Mesenchymal stem cell (in vitro differentiated cells and primary cell): ENCODE results near the gene DAAM2.

Experiments used
- DNase-seq: peaks from one replicate; pipeline ENCODE4 v3.0.0-alpha.2; 2013
- H2AFZ ChIP-seq: one replicate; pipeline ENCODE4 v1.6.1; 2013; ENCODE audit warnings: low read depth, mild to moderate bottlenecking, control low read depth, inconsistent platforms, low read length, moderate library complexity
- H2AK5ac ChIP-seq: 2 replicates; pipeline ENCODE4 v1.6.1; 2013; ENCODE audit warnings: low read length, moderate library complexity, mild to moderate bottlenecking, inconsistent platforms; ENCODE audit not compliant: severe bottlenecking
- H2BK120ac ChIP-seq: one replicate; pipeline ENCODE4 v1.6.1; 2013; ENCODE audit warnings: low read depth, mild to moderate bottlenecking, inconsistent platforms, low read length, moderate library complexity
- H2BK12ac ChIP-seq, 2 experiments: one replicate each; pipeline ENCODE4 v1.6.1; 2013; ENCODE audit warnings: inconsistent platforms in 2 of 2, low read length in 2 of 2, mild to moderate bottlenecking in 2 of 2, moderate library complexity in 2 of 2, control low read depth in 1 of 2
- H2BK15ac ChIP-seq: one replicate; pipeline ENCODE4 v1.6.1; 2013; ENCODE audit warnings: mild to moderate bottlenecking, low read depth, inconsistent platforms; ENCODE audit not compliant: poor library complexity, severe bottlenecking
- H2BK5ac ChIP-seq: 2 replicates; pipeline ENCODE4 v1.6.1; 2013; ENCODE audit warnings: low read depth, mild to moderate bottlenecking, low read length, control low read depth, inconsistent platforms; ENCODE audit not compliant: poor library complexity, severe bottlenecking
- H3K14ac ChIP-seq, 2 experiments: one replicate each; pipeline ENCODE4 v1.6.1; 2013; ENCODE audit warnings: inconsistent platforms in 2 of 2, low read length in 2 of 2, control low read depth in 1 of 2, mild to moderate bottlenecking in 1 of 2, moderate library complexity in 1 of 2
- H3K18ac ChIP-seq, 2 experiments: one replicate each; pipeline ENCODE4 v1.6.1; 2013; ENCODE audit warnings: inconsistent platforms in 2 of 2, low read length in 2 of 2, control low read depth in 1 of 2, low read depth in 1 of 2, mild to moderate bottlenecking in 1 of 2
- H3K23ac ChIP-seq, 2 experiments: one replicate each; pipeline ENCODE4 v1.6.1; 2013; ENCODE audit warnings: inconsistent platforms in 2 of 2, low read length in 2 of 2, mild to moderate bottlenecking in 2 of 2, moderate library complexity in 2 of 2, control low read depth in 1 of 2
- H3K27ac ChIP-seq: 2 replicates; pipeline ENCODE4 v1.5.1; 2013; ENCODE audit warnings: mild to moderate bottlenecking, moderate library complexity, low read length, control low read depth, inconsistent platforms; ENCODE audit not compliant: poor library complexity, severe bottlenecking
- H3K27me3 ChIP-seq, 2 experiments: 2 replicates each; pipeline versions ENCODE4 v1.6.1 to v1.7.0; 2013; ENCODE audit warnings: low read length in 2 of 2, mild to moderate bottlenecking in 2 of 2, moderate library complexity in 2 of 2, control low read depth in 1 of 2, inconsistent platforms in 1 of 2; ENCODE audit not compliant: control insufficient read depth in 1 of 2, insufficient read depth in 1 of 2
- H3K36me3 ChIP-seq, 2 experiments: 2 replicates each; pipeline versions ENCODE4 v1.6.1 to v1.7.0; 2013; ENCODE audit warnings: low read length in 2 of 2, control low read depth in 1 of 2, inconsistent platforms in 1 of 2, low read depth in 1 of 2, mild to moderate bottlenecking in 1 of 2; ENCODE audit not compliant: insufficient read depth in 2 of 2, control insufficient read depth in 1 of 2
- H3K4ac ChIP-seq, 2 experiments: one replicate each; pipeline ENCODE4 v1.6.1; 2013; ENCODE audit warnings: inconsistent platforms in 2 of 2, low read length in 2 of 2, mild to moderate bottlenecking in 2 of 2, moderate library complexity in 2 of 2, control low read depth in 1 of 2, low read depth in 1 of 2
- H3K4me1 ChIP-seq: 2 replicates; pipeline ENCODE4 v1.6.1; 2013; ENCODE audit warnings: low read depth, low read length, control low read depth; ENCODE audit not compliant: control insufficient read depth, insufficient read depth
- H3K4me2 ChIP-seq: 2 replicates; pipeline ENCODE4 v1.6.1; 2013; ENCODE audit warnings: low read length, mild to moderate bottlenecking, inconsistent platforms; ENCODE audit not compliant: poor library complexity, severe bottlenecking
- H3K4me3 ChIP-seq, 2 experiments: 2 replicates each; pipeline versions ENCODE4 v1.5.1 to v1.7.0; 2013; ENCODE audit warnings: low read length in 2 of 2, mild to moderate bottlenecking in 2 of 2, control low read depth in 1 of 2, low read depth in 1 of 2; ENCODE audit not compliant: insufficient read depth in 1 of 2
- H3K79me1 ChIP-seq: replicated peaks from 2 replicates; pipeline ENCODE4 v1.6.1; 2013; ENCODE audit warnings: mild to moderate bottlenecking, control low read depth, low read length, inconsistent platforms; ENCODE audit not compliant: poor library complexity, severe bottlenecking
- H3K9ac ChIP-seq: 2 replicates; pipeline ENCODE4 v1.7.0; 2013; ENCODE audit warnings: mild to moderate bottlenecking, low read length, moderate library complexity
- H3K9me3 ChIP-seq: 2 replicates; pipeline ENCODE4 v1.7.0; 2013; ENCODE audit warnings: mild to moderate bottlenecking, low read length; ENCODE audit not compliant: control insufficient read depth
- H4K8ac ChIP-seq: one replicate; pipeline ENCODE4 v1.6.1; 2013; ENCODE audit warnings: inconsistent platforms, mild to moderate bottlenecking, low read length, moderate library complexity
- H4K91ac ChIP-seq: one replicate; pipeline ENCODE4 v1.6.1; 2013; ENCODE audit warnings: mild to moderate bottlenecking, low read length, inconsistent platforms
- WGBS: methylation state at CpG from one replicate; pipeline ENCODE4 v1.1.7; 2013; ENCODE audit warnings: mixed read lengths; 5-methylcytosine and 5-hydroxymethylcytosine counted together

DAAM2 gene

GRCh38 chr6:39934131-39934757 is 142.1 kb downstream of the DAAM2 start, which contains the start of gene MOCS1:
MOCS1 (minus strand) TSS chr6:39934462; CDS start chr6:39934417, 45 bp downstream.
- 1% methylated on average over 42 of the region's 46 CpGs for WGBS
- Histone ChIP-seq H3K9ac (peak within 1 kb of the TSS; percentile 89), H4K8ac (peak within 1 kb of the TSS; percentile 52), H3K4me3 (peak within 1 kb of the TSS; percentile 87 to 88), H3K27me3 (no peaks in the 10 kb centered on the region), H2BK12ac (peak within 1 kb of the TSS in 1 of 2 experiments; percentile 57), H3K4ac (peak within 1 kb of the TSS in 1 of 2 experiments; percentile 68), H2BK15ac (peak within 1 kb of the TSS; percentile 86), H3K9me3 (no peaks in the 10 kb centered on the region), H3K36me3 (peaks cover 0 to 7% of the 10 kb centered on the region in 2 experiments), H3K14ac (peak within 1 kb of the TSS in 1 of 2 experiments; percentile 53), H2AK5ac (no peak within 1 kb of the TSS), H3K18ac (peak within 1 kb of the TSS; percentile 78 to 88), H2AFZ (peak within 1 kb of the TSS; percentile 85), H4K91ac (peak within 1 kb of the TSS; percentile 65), H2BK5ac (peak within 1 kb of the TSS; percentile 35), H2BK120ac (peak within 1 kb of the TSS; percentile 81), H3K23ac (peak within 1 kb of the TSS in 1 of 2 experiments; percentile 64), H3K4me1 (peaks cover 8% of the 10 kb centered on the region), H3K79me1 (peaks cover 23% of the 10 kb centered on the region), H3K4me2 (peak within 1 kb of the TSS; percentile 91), H3K27ac (no peak within 1 kb of the TSS)
- DNase-seq = peak; percentile 74

GRCh38 chr6:39935241-39935640 is 143.1 kb downstream of the DAAM2 start:
- Histone ChIP-seq H3K79me1 (peaks cover 19% of the 10 kb centered on the region), H3K14ac (no peak overlapping the region), H3K9ac (no peak overlapping the region), H4K8ac (no peak overlapping the region), H2BK5ac (no peak overlapping the region), H3K36me3 (peaks cover 0 to 7% of the 10 kb centered on the region in 2 experiments), H2AFZ (no peak overlapping the region), H2BK15ac (no peak overlapping the region), H3K23ac (no peak overlapping the region), H3K27me3 (no peaks in the 10 kb centered on the region), H2BK120ac (no peak overlapping the region), H2BK12ac (no peak overlapping the region), H3K27ac (no peak overlapping the region), H3K9me3 (no peaks in the 10 kb centered on the region), H4K91ac (no peak overlapping the region), H3K4me2 (no peak overlapping the region), H3K18ac (no peak overlapping the region), H3K4me1 (peaks cover 8% of the 10 kb centered on the region), H2AK5ac (no peak overlapping the region), H3K4me3 (no peak overlapping the region), H3K4ac (no peak overlapping the region)
- no peak for DNase-seq
- 100% methylated on average over 2 of the region's 2 CpGs for WGBS

- H2BK15ac ChIP-seq = no peak overlapping the region
- H3K4me1 ChIP-seq = peaks cover 8% of the 10 kb centered on the region
- H3K27me3 ChIP-seq = peaks cover 0 to under 1% of the 10 kb centered on the region in 2 experiments
- no peak overlapping the region for H3K9ac ChIP-seq
- no peak overlapping the region for H4K8ac ChIP-seq
- H3K4me2 ChIP-seq = no peak overlapping the region
- no peak overlapping the region for H3K27ac ChIP-seq
- H3K4me3 ChIP-seq = no peak overlapping the region
- H3K36me3 ChIP-seq = peaks cover 0 to 2% of the 10 kb centered on the region in 2 experiments
- H2AK5ac ChIP-seq = no peak overlapping the region
- H3K4ac ChIP-seq = no peak overlapping the region
- no peak overlapping the region for H2BK120ac ChIP-seq
- 96% methylated on average over 1 of the region's 1 CpG for WGBS
- H3K79me1 ChIP-seq = peaks cover 11% of the 10 kb centered on the region
- no peak overlapping the region for H3K18ac ChIP-seq
- no peak overlapping the region for H2BK12ac ChIP-seq
- no peak overlapping the region for H3K14ac ChIP-seq
- H4K91ac ChIP-seq = no peak overlapping the region
- H2BK5ac ChIP-seq = no peak overlapping the region
- no peaks in the 10 kb centered on the region for H3K9me3 ChIP-seq
- H2AFZ ChIP-seq = no peak overlapping the region
- no peak overlapping the region for H3K23ac ChIP-seq
- DNase-seq = no peak
Observed at GRCh38 chr6:39936857-39937256, 144.7 kb downstream of the DAAM2 start.

- no peak for DNase-seq
- Histone ChIP-seq H3K4ac (no peak overlapping the region), H4K91ac (no peak overlapping the region), H3K4me2 (no peak overlapping the region), H3K14ac (no peak overlapping the region), H3K36me3 (no peaks in the 10 kb centered on the region), H2AFZ (no peak overlapping the region), H4K8ac (no peak overlapping the region), H3K4me1 (peaks cover 7% of the 10 kb centered on the region), H3K4me3 (no peak overlapping the region), H3K27ac (no peak overlapping the region), H3K9me3 (no peaks in the 10 kb centered on the region), H2BK15ac (no peak overlapping the region), H2BK5ac (no peak overlapping the region), H2BK120ac (no peak overlapping the region), H2BK12ac (no peak overlapping the region), H3K9ac (no peak overlapping the region), H3K27me3 (peaks cover 0 to 2% of the 10 kb centered on the region in 2 experiments), H2AK5ac (no peak overlapping the region), H3K23ac (no peak overlapping the region), H3K79me1 (peaks cover 5% of the 10 kb centered on the region), H3K18ac (no peak overlapping the region)
- WGBS = 90% methylated on average over 2 of the region's 3 CpGs
Observed at GRCh38 chr6:39937686-39938333, 145.6 kb downstream of the DAAM2 start.
